Liver (tissue), 9 donors: ENCODE data around the gene KMT5B. TPM values are rescaled to one million over a fixed set of nuclear protein-coding genes. Genes with fewer than 3 reads are reported as not detected.

Experiments
- DNase-seq: peaks from one replicate; pipeline ENCODE4 v3.0.0-alpha.2; 2017; ENCODE audit warnings: low spot score
- H3K27ac ChIP-seq, 2 donors: one replicate each; pipeline ENCODE4 v1.7.0; 2013; ENCODE audit warnings: inconsistent platforms in 2 of 2, low read length in 2 of 2, control low read depth in 1 of 2, low read depth in 1 of 2, mild to moderate bottlenecking in 1 of 2
- H3K27me3 ChIP-seq, 4 donors: one replicate each; pipeline versions ENCODE4 v1.6.1 to v1.7.0; 2013; ENCODE audit warnings: low read length in 3 of 4, inconsistent platforms in 1 of 4, mild to moderate bottlenecking in 1 of 4, moderate library complexity in 1 of 4; ENCODE audit not compliant: control insufficient read depth in 4 of 4, insufficient read depth in 4 of 4
- H3K36me3 ChIP-seq, 4 donors: one replicate each; pipeline versions ENCODE4 v1.6.1 to v1.7.0; 2013; ENCODE audit warnings: low read length in 3 of 4, mild to moderate bottlenecking in 3 of 4, low read depth in 1 of 4, moderate library complexity in 1 of 4; ENCODE audit not compliant: control insufficient read depth in 4 of 4, insufficient read depth in 3 of 4
- H3K4me1 ChIP-seq, 4 donors: one replicate each; pipeline versions ENCODE4 v1.6.1 to v1.7.0; 2013; ENCODE audit warnings: low read length in 3 of 4, mild to moderate bottlenecking in 3 of 4, moderate library complexity in 1 of 4; ENCODE audit not compliant: control insufficient read depth in 4 of 4, insufficient read depth in 4 of 4
- H3K4me3 ChIP-seq, 3 donors: one replicate each; pipeline versions ENCODE4 v1.6.1 to v1.7.0; 2013; ENCODE audit warnings: low read length in 3 of 3, control low read depth in 1 of 3, low read depth in 1 of 3, mild to moderate bottlenecking in 1 of 3
- H3K9ac ChIP-seq, 2 donors: one replicate each; pipeline ENCODE4 v1.7.0; 2013; ENCODE audit warnings: low read length in 2 of 2, mild to moderate bottlenecking in 2 of 2, moderate library complexity in 2 of 2, control low read depth in 1 of 2, low read depth in 1 of 2
- H3K9me3 ChIP-seq, 4 donors: one replicate each; pipeline versions ENCODE4 v1.6.1 to v1.7.0; 2013; ENCODE audit warnings: low read length in 3 of 4; ENCODE audit not compliant: control insufficient read depth in 4 of 4
- EGR1 ChIP-seq, 2 donors: IDR thresholded peaks; 2 replicates each; pipeline ENCODE4 v1.6.1; 2016 to 2018; ENCODE audit warnings: antibody characterized with exemption in 2 of 2, low read depth in 2 of 2
- FOXA1 ChIP-seq: IDR thresholded peaks from 2 replicates; pipeline ENCODE4 v1.6.1; 2016; ENCODE audit warnings: antibody characterized with exemption
- FOXA2 ChIP-seq: IDR thresholded peaks from 2 replicates; pipeline ENCODE4 v1.6.1; 2016; ENCODE audit warnings: antibody characterized with exemption
- GABPA ChIP-seq, 2 donors: IDR thresholded peaks in 1 of 2; conservative IDR thresholded peaks in 1 of 2; 2 replicates each; pipeline ENCODE4 v1.6.1; 2016; ENCODE audit warnings: antibody characterized with exemption in 2 of 2, mild to moderate bottlenecking in 1 of 2, moderate library complexity in 1 of 2
- HNF4A ChIP-seq, 2 donors: conservative IDR thresholded peaks; 2 replicates each; pipeline ENCODE4 v1.6.1; 2016; ENCODE audit warnings: antibody characterized with exemption in 2 of 2, mild to moderate bottlenecking in 2 of 2
- HNF4G ChIP-seq: IDR thresholded peaks from 2 replicates; pipeline ENCODE4 v1.6.1; 2016; ENCODE audit warnings: antibody characterized with exemption
- JUND ChIP-seq, 2 donors: IDR thresholded peaks; 2 replicates each; pipeline ENCODE4 v1.6.1; 2016; ENCODE audit warnings: antibody characterized with exemption in 2 of 2
- NR2F2 ChIP-seq: IDR thresholded peaks from 2 replicates; pipeline ENCODE4 v1.6.1; 2016; ENCODE audit warnings: antibody characterized with exemption
- RAD21 ChIP-seq, 2 donors: IDR thresholded peaks; 2 replicates each; pipeline ENCODE4 v1.6.1; 2016; ENCODE audit warnings: antibody characterized with exemption in 2 of 2, mild to moderate bottlenecking in 2 of 2
- RXRA ChIP-seq, 2 donors: IDR thresholded peaks; 2 replicates each; pipeline ENCODE4 v1.6.1; 2017 to 2018; ENCODE audit warnings: antibody characterized with exemption in 2 of 2, mild to moderate bottlenecking in 1 of 2
- SP1 ChIP-seq: IDR thresholded peaks from 2 replicates; pipeline ENCODE4 v1.6.1; 2018; ENCODE audit warnings: antibody characterized with exemption, mild to moderate bottlenecking
- TAF1 ChIP-seq: conservative IDR thresholded peaks from 2 replicates; pipeline ENCODE4 v1.6.1; 2016; ENCODE audit warnings: antibody characterized with exemption, mild to moderate bottlenecking
- YY1 ChIP-seq: IDR thresholded peaks from 2 replicates; pipeline ENCODE4 v1.6.1; 2016; ENCODE audit warnings: antibody characterized with exemption, mild to moderate bottlenecking
- WGBS: extraction: QIAGEN DNeasy Blood & Tissue Kit; methylation state at CpG from one replicate; pipeline ENCODE4 v1.1.7; 2013; 5-methylcytosine and 5-hydroxymethylcytosine counted together
- polyA plus RNA-seq, 2 donors: library from polyadenylated mRNA; stranded (reverse) in 1 of 2; unstranded in 1 of 2; fragments of 200-250 nt in 1 of 2; fragments of >200 nt in 1 of 2; fragmentation: Nextera tagmentation in 1 of 2; extraction: Ambion mirVana in 1 of 2; gene quantifications; one replicate each; pipeline versions ENCODE4 v1.2.1 to v1.2.3, GENCODE V29; 2013 to 2015
- total RNA-seq, 2 donors: library from RNA; depleted of rRNA; stranded (reverse); fragments of >200 nt; gene quantifications; one replicate each; pipeline ENCODE4 v1.2.3, GENCODE V29; 2014
- TF ChIP-seq, protein P1 (sequence below): IDR thresholded peaks from 2 replicates; pipeline ENCODE4 v1.6.1; 2016; ENCODE audit warnings: antibody characterized with exemption
- TF ChIP-seq, protein P2 (sequence below): fragments of 150-350 bp; IDR thresholded peaks from 2 replicates; pipeline ENCODE4 v1.5.1; 2017; ENCODE audit warnings: improper control_type of control experiment, low read depth, low read length; ENCODE audit not compliant: missing input control
- TF ChIP-seq, protein P3 (sequence below): IDR thresholded peaks from 2 replicates; pipeline ENCODE4 v1.6.1; 2016; ENCODE audit warnings: antibody characterized with exemption
- TF ChIP-seq, protein P4 (sequence below): IDR thresholded peaks from 2 replicates; pipeline ENCODE4 v1.6.1; 2016; ENCODE audit warnings: antibody characterized with exemption
- TF ChIP-seq, protein P5 (sequence below): IDR thresholded peaks from 2 replicates; pipeline ENCODE4 v1.6.1; 2016; ENCODE audit warnings: antibody characterized with exemption, mild to moderate bottlenecking
- donor health status: healthy.
- donor health status: healthy.
- donor health status: healthy.
- donor health status: healthy.
- donor health status: healthy.

KMT5B gene
- total and polyA plus RNA-seq, 4 donors: 8.7 to 33.8 (median 14.8) TPM

DNA sequence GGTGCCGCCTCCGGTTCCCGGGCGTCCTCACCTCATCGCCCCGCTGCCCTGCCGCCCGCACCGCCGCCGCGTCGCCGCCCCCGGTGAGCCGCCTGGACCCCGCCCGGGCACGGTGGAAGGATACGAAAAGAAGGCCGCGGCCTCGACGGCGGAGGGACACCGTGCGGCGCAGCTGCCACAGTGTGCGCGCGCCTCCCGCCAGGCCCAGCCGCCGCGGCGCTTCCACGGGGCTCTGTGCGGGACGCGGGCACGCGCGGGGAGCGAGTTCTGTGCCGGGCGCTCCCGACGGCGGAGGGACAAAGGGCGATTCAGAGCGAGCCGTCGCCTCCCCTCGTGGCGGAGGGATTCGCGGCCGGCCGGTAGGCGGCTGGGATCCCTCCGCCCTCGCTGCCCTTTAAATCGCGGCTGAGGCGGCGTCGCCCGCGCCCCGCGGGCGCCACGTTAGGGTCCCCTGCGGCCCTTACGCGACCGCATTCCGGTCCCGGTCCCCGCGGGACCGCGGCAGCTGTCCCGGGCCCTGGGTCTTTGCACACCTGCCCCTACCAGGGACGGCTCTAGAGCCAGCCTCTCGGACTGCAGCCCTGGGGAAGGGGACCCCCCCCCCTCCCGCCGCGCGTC, 568 bp upstream of the KMT5B start:
- Histone ChIP-seq H3K9ac (peak overlapping the region; percentile 42 to 63), H3K27ac (peak overlapping the region; percentile 97 to 99), H3K4me1 (peaks cover 7 to 34% (median 28%) of the 10 kb centered on the region in 4 donors), H3K9me3 (no peaks in the 10 kb centered on the region), H3K27me3 (no peaks in the 10 kb centered on the region), H3K36me3 (no peaks in the 10 kb centered on the region), H3K4me3 (peak overlapping the region; percentile 53 to 96 (median 77))
- no peak for TF ChIP-seq NR2F2
- no peak for TF ChIP-seq EGR1 (IDR thresholded peaks at IDR 0.05; ENCODE audit: low read depth in 2 of 2)
- TF ChIP-seq, protein P1, sequence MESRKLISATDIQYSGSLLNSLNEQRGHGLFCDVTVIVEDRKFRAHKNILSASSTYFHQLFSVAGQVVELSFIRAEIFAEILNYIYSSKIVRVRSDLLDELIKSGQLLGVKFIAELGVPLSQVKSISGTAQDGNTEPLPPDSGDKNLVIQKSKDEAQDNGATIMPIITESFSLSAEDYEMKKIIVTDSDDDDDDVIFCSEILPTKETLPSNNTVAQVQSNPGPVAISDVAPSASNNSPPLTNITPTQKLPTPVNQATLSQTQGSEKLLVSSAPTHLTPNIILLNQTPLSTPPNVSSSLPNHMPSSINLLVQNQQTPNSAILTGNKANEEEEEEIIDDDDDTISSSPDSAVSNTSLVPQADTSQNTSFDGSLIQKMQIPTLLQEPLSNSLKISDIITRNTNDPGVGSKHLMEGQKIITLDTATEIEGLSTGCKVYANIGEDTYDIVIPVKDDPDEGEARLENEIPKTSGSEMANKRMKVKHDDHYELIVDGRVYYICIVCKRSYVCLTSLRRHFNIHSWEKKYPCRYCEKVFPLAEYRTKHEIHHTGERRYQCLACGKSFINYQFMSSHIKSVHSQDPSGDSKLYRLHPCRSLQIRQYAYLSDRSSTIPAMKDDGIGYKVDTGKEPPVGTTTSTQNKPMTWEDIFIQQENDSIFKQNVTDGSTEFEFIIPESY: no peak
- no peak for TF ChIP-seq RXRA (IDR thresholded peaks at IDR 0.05)
- no peak for TF ChIP-seq FOXA2
- TF ChIP-seq TAF1: no peak
- TF ChIP-seq YY1: peak; percentile 72
- TF ChIP-seq HNF4A (conservative IDR thresholded peaks at IDR 0.05): no peak
- TF ChIP-seq, protein P2, sequence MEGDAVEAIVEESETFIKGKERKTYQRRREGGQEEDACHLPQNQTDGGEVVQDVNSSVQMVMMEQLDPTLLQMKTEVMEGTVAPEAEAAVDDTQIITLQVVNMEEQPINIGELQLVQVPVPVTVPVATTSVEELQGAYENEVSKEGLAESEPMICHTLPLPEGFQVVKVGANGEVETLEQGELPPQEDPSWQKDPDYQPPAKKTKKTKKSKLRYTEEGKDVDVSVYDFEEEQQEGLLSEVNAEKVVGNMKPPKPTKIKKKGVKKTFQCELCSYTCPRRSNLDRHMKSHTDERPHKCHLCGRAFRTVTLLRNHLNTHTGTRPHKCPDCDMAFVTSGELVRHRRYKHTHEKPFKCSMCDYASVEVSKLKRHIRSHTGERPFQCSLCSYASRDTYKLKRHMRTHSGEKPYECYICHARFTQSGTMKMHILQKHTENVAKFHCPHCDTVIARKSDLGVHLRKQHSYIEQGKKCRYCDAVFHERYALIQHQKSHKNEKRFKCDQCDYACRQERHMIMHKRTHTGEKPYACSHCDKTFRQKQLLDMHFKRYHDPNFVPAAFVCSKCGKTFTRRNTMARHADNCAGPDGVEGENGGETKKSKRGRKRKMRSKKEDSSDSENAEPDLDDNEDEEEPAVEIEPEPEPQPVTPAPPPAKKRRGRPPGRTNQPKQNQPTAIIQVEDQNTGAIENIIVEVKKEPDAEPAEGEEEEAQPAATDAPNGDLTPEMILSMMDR: no peak
- peak; percentile 41 for TF ChIP-seq SP1
- TF ChIP-seq GABPA (IDR thresholded peaks at IDR 0.05 in 1 of 2, conservative IDR thresholded peaks at IDR 0.05 in 1 of 2): no peak
- TF ChIP-seq FOXA1: no peak
- TF ChIP-seq RAD21 (IDR thresholded peaks at IDR 0.05): peak in 1 of 2 donors; percentile 36
- TF ChIP-seq, protein P3, sequence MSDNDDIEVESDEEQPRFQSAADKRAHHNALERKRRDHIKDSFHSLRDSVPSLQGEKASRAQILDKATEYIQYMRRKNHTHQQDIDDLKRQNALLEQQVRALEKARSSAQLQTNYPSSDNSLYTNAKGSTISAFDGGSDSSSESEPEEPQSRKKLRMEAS: no peak
- no peak for TF ChIP-seq JUND (IDR thresholded peaks at IDR 0.05)
- TF ChIP-seq, protein P4, sequence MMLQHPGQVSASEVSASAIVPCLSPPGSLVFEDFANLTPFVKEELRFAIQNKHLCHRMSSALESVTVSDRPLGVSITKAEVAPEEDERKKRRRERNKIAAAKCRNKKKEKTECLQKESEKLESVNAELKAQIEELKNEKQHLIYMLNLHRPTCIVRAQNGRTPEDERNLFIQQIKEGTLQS: no peak
- TF ChIP-seq, protein P5, sequence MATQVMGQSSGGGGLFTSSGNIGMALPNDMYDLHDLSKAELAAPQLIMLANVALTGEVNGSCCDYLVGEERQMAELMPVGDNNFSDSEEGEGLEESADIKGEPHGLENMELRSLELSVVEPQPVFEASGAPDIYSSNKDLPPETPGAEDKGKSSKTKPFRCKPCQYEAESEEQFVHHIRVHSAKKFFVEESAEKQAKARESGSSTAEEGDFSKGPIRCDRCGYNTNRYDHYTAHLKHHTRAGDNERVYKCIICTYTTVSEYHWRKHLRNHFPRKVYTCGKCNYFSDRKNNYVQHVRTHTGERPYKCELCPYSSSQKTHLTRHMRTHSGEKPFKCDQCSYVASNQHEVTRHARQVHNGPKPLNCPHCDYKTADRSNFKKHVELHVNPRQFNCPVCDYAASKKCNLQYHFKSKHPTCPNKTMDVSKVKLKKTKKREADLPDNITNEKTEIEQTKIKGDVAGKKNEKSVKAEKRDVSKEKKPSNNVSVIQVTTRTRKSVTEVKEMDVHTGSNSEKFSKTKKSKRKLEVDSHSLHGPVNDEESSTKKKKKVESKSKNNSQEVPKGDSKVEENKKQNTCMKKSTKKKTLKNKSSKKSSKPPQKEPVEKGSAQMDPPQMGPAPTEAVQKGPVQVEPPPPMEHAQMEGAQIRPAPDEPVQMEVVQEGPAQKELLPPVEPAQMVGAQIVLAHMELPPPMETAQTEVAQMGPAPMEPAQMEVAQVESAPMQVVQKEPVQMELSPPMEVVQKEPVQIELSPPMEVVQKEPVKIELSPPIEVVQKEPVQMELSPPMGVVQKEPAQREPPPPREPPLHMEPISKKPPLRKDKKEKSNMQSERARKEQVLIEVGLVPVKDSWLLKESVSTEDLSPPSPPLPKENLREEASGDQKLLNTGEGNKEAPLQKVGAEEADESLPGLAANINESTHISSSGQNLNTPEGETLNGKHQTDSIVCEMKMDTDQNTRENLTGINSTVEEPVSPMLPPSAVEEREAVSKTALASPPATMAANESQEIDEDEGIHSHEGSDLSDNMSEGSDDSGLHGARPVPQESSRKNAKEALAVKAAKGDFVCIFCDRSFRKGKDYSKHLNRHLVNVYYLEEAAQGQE: peak; percentile 19
- TF ChIP-seq HNF4G: no peak
- under 1% methylated on average over 90 of the region's 90 CpGs for WGBS
- DNase-seq: peak; percentile 86
